ENCODE data around the gene THAP4.

Gene THAP4

GRCh38 chr2:241637795-241638660, 1.1 kb upstream of the THAP4 start:
- DNase-seq, result peak; percentile 47

DNA sequence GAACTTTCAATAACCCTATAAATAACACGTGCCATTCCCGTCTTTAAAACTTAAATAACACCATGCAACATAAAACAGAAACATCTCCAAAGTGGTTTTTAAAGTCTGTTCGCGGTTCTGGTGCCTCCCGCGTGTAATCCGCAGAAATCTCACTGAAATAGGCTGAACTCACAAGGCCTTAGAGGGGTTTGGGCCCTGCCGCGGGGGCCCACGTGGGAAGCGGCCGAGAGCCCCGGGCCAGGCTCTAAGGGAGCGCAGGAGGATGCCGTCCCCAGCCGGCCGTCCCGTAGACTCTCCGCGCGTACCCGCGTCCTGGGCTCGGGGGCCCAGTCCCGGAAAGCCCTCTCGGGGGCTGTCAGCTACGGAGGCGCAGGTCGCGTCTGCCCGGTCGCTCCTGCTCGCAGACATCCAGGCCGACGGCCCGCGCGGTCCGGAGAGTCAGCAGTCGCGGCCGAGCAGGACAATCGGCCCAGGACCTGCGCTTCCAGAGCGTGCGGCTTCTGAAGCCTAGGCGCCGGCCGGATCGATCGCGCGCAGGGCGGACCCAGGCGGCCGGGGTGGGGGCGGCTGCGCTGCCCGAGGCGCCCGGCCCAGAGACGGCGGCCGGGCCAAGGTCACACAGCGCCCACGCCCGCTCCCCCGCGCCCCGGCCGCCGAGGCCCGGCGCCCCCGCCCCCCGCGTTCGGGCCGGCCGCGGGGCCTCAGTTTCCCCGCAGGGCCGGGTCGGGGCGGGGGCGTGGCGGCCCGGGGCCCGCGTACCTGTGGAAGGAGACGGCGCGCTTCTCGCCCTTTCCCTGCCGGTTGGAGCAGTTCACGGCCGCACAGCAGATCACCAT, 558 bp downstream of the THAP4 start:
- DNase-seq, result peak; percentile 50

- DNase-seq, result no peak
These were observed 1.2 kb downstream of the THAP4 start for GRCh38 chr2:241635756-241636155.

DNA sequence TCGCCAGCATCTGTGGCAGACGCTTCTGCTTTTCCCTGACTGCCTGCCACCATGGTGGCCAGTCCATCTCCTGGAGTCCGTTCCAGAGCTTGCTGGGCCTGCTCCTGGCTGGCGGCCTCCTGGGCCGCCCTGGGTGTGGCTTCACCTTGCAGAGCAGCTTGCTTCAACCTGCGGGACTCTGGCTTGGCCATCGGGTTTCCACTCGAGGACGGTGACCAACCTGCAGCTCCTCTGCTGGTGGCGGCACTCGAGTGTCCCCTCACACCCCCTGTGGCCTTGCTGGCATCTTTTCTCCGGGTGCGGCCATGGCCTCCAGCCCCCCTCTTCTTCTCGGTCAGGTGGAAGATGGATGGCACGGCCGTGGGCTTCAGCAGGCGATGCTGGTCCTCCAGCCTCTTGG, 3.4 kb downstream of the THAP4 start:
- no peak for DNase-seq

DNA sequence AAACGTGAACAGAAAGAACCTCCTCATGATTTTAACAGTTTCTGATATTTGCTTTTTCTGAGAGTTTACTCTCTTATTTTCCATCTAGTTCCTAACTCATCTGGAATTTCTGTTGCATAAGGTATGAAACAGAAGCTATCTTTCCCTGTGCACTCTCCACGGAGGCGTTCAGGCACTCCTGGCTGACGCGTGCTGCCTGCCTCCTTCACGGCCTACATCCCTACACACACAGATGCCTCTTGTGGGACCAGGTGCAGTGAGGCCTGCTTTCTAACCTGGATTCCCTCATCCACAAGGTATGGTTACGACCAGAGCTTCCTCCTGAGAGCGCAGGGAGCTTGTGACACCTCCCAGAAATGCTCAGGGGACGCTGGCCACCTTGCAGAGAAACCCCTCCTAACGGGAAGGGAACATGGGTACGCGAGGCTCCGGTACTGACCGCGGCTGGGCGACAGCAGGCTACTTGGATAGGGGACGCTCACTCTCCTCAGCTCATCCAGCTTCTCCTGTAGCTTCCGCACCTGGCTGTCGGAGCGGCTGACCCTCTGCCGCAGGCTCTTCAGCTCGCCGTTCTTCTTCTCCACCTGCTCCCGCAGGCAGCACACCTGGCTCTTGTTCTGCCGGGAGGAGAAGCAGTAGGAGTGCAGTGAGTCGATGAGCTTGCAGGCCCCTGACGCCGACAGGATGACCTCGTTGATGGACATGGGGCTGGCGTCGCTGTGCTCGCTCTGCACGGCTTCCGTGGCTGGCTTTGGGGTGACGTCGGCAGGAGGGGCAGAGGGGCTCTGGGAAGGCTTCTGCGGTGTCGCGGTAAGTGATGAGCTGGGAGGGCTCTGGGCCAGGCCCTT, 4.3 kb downstream of the THAP4 start:
- no peak for DNase-seq

GRCh38 chr2:241629762-241630435, 7.1 kb downstream of the THAP4 start:
- DNase-seq, result no peak

DNA sequence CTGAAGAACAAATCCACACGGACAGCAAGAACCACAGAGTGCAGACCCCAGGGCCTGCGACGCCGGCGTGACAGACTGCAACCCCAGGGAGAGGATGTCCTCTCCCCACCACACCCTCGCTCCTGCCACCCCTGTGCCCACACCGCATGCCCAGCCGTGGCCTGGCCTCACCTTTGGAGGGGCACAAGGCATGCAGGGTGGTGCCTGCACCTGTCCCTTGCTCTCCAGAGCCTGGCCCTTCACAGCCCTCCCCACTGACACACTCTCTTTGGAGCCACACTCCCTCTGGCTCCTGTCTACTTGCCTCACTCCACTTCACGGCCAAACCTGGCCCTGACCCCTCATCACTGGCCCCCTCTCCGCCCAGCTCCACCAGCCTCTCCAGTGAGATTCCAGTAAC, 9.3 kb downstream of the THAP4 start:
- DNase-seq, result no peak

GRCh38 chr2:241620419-241620769, 16.6 kb downstream of the THAP4 start:
- DNase-seq, result no peak

DNA sequence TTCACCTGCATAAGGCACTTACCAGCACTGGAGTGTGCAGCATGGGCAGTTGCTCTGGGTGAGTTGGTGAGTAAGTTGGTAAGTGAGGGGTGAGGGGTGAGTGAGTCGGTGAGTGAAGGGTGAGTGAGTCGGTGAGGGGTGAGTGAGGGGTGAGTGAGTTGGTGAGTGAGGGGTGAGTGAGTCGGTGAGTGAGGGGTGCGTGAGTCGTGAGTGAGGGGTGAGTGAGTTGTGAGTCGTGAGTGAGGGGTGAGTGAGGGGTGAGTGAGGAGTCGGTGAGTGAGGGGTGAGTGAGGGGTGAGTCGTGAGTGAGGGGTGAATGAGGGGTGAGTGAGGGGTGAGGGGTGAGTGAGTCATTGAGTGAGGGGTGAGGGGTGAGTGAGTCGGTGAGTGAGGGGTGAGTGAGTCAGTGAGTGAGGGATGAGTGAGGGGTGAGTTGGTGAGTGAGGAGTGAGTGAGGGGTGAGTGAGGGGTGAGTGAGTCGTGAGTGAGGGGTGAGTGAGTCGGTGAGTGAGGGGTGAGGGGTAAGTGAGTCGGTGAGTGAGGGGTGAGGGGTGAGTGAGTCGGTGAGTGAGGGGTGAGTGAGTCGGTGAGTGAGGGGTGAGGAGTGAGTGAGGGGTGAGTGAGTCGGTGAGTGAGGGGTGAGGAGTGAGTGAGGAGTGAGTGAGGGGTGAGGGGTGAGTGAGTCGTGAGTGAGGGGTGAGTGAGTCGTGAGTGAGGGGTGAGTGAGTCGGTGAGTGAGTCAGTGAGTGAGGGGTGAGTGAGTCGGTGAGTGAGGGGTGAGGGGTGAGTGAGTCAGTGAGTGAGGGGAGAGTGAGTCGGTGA, 17.1 kb downstream of the THAP4 start:
- no peak for DNase-seq

DNA sequence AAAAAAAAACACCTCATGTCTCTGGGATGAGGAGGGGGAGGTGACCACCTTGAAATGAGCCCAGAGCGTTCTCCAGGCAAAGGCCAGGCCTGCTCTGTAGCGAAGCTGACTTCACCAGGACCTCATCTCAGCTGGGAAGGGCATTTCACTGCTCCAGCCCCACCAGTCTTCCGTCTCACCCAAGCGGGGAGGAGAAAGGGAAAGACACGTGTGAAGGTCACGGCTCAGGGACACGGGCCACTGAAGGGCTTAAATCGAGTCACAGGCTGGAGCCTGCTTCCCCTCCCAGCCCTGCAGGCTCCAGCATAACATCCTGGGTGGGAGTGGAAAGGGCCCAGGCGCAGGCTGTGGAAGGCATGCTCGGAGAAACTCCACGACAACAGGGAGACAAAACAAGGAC, 18.1 kb downstream of the THAP4 start:
- DNase-seq, result no peak

GRCh38 chr2:241618296-241618805, 18.6 kb downstream of the THAP4 start:
- DNase-seq, result no peak

GRCh38 chr2:241617431-241618154, 19.4 kb downstream of the THAP4 start:
- no peak for DNase-seq

- no peak for DNase-seq
These were observed 20.5 kb downstream of the THAP4 start for GRCh38 chr2:241616168-241617125.

DNA sequence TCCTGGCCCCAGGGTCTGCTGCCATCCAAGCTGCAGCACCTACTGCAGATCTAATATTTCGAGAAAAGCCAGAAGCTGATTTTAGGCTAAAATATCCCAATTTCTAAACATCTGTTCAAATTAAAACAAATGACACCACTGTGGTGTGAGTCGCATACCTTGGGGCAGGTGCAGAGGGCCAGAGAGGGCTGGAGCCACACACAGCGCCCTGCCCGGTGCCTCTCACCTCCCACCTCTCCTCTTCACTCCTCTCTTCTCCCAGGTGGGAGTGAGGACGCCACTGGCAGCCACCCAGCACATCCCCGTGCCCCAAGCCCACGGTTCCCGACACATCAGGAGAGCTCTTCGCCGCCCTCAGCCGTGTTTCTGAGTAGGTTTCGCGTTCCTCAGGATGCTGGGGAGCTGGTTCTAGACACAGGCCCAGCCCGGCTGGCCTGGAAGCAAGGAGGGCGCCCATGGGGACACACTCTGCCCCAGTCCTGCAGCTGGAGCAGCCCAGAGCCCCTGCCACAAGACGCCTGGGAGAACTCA, 21.4 kb downstream of the THAP4 start:
- DNase-seq, result no peak

GRCh38 chr2:241615041-241615440, 21.9 kb downstream of the THAP4 start:
- no peak for DNase-seq

DNA sequence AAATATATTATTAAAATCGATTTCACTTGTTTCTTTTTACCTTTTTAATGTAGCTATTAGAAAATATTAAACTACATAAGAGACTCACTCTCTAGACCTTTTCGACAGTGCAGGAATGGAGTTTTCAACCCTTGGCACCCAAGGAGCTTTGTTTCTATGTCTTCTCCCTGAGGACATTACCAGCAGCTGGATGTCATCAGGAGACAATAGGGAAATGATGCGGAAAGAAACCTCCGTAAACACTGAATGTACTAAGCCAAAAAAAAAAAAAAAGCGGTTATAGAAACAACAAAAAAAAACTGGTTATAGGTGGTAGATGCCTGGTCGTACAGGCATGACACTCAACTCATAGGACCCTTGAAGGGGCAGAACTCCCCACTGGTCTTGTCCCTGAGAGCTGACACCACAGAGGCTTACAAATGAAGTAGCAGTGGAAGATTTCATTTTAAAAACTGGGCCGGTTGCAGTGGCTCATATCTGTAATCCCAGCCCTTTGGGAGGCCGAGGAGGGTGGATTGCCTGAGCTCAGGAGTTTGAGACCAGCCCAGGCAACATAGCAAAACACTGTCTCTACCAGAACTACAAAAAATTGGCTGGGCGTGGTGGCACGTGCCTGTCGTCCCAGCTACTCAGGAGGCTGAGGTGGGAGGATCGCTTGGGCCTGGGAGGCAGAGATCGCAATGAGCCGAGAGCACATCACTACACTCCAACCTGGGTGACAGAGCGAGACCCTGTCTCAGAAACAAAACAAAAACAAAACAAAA, 23.8 kb downstream of the THAP4 start:
- DNase-seq, result no peak

GRCh38 chr2:241612156-241613016, 24.6 kb downstream of the THAP4 start:
- no peak for DNase-seq
